K562 (cell line): ENCODE measurements around the gene GPR152. TPM values are rescaled to one million over a fixed set of nuclear protein-coding genes. Genes with fewer than 3 reads are reported as not detected.

Source experiments
- ATAC-seq: fragments of 200-7000 bp; cut with Tn5 transposase; 3 replicates; pipeline ENCODE4 v1.9.1; 2020; ENCODE audit warnings: moderate library complexity
- BruUV-seq: library from RNA; stranded (reverse); fragments of 400-500 nt; replicated peaks from 2 replicates; lab custom pipeline; 2021; lab: Mats Ljungman, UMichigan
- CTCF ChIA-PET: fragments of 300-600 bp; formaldehyde crosslinking; extraction: SDS; loops from one replicate; lab custom pipeline; 2021; ENCODE audit warnings: low intra/inter-chr PET ratio; lab: Yijun Ruan, JAX
- POLR2A ChIA-PET: fragments of 300-600, 350-650 bp; sonication (Branson Sonifier 250); formaldehyde crosslinking; extraction: SDS; loops from one replicate; lab custom pipeline; 2021; ENCODE audit warnings: antibody characterized with exemption, inconsistent platforms; lab: Yijun Ruan, JAX
- DNase-seq, 4 experiments: peaks; one replicate each; pipeline versions ENCODE4 v3.0.0 to v3.0.0-alpha.2; 2011 to 2018; ENCODE audit warnings: low spot score in 3 of 4, mixed read lengths in 3 of 4; ENCODE audit errors: extremely low read depth in 1 of 4
- FAIRE-seq: peaks from 2 replicates; lab custom pipeline; 2011; peaks lifted over from hg19 to GRCh38; lab: Jason Lieb, UNC
- H2AFZ ChIP-seq: 2 replicates; pipeline ENCODE4 v1.6.0; 2011; ENCODE audit warnings: low read depth, low read length, control low read depth, inconsistent platforms
- H3K27ac ChIP-seq: fragments of 200-600 bp; 3 replicates; pipeline ENCODE4 v1.8.0; 2011; ENCODE audit warnings: low read depth, mild to moderate bottlenecking, control low read depth, inconsistent platforms, low read length, moderate library complexity, mixed read lengths; ENCODE audit errors: extremely low read depth
- H3K27me3 ChIP-seq, 2 experiments: fragments of 300-600 bp in 1 of 2; 2 replicates in 1 of 2; 3 replicates in 1 of 2; pipeline versions ENCODE4 v1.6.0 to v1.8.0; 2011; ENCODE audit warnings: inconsistent platforms in 2 of 2, low read length in 2 of 2, mild to moderate bottlenecking in 1 of 2, mixed read lengths in 1 of 2, moderate library complexity in 1 of 2; ENCODE audit not compliant: control insufficient read depth in 2 of 2, insufficient read depth in 2 of 2
- H3K36me3 ChIP-seq: fragments of 300-600 bp; 3 replicates; pipeline ENCODE4 v1.8.0; 2011; ENCODE audit warnings: mild to moderate bottlenecking, low read length, inconsistent platforms; ENCODE audit not compliant: control insufficient read depth, insufficient read depth
- H3K4me1 ChIP-seq, 2 experiments: fragments of 200-600 bp in 1 of 2; replicated peaks in 1 of 2; 2 replicates in 1 of 2; 3 replicates in 1 of 2; pipeline versions ENCODE4 v1.5.1 to v1.8.0; 2011; ENCODE audit warnings: inconsistent platforms in 2 of 2, low read length in 2 of 2, mild to moderate bottlenecking in 1 of 2, mixed read lengths in 1 of 2, moderate library complexity in 1 of 2; ENCODE audit not compliant: control insufficient read depth in 2 of 2, insufficient read depth in 2 of 2
- H3K4me2 ChIP-seq: 2 replicates; pipeline ENCODE4 v1.6.1; 2011; ENCODE audit warnings: low read length, control low read depth, inconsistent platforms, mixed read lengths; ENCODE audit not compliant: insufficient read depth
- H3K4me3 ChIP-seq: fragments of 200-600 bp; sonication (generic), shearing (Covaris generic); 2 replicates; pipeline ENCODE4 v1.5.1; 2016; ENCODE audit warnings: control low read depth, inconsistent platforms
- H3K79me2 ChIP-seq: fragments of 200-600 bp; 3 replicates; pipeline ENCODE4 v1.8.0; 2011; ENCODE audit warnings: low read length, inconsistent platforms; ENCODE audit not compliant: control insufficient read depth, insufficient read depth
- H3K9ac ChIP-seq, 2 experiments: 2 replicates each; pipeline versions ENCODE4 v1.6.0 to v1.6.1; 2011; ENCODE audit warnings: low read depth in 2 of 2, low read length in 2 of 2, control low read depth in 1 of 2, inconsistent platforms in 1 of 2, mild to moderate bottlenecking in 1 of 2, mixed read lengths in 1 of 2; ENCODE audit not compliant: insufficient read depth in 1 of 2
- H3K9me1 ChIP-seq: one replicate; pipeline ENCODE4 v1.6.0; 2011; ENCODE audit warnings: inconsistent platforms, mild to moderate bottlenecking, low read length, moderate library complexity; ENCODE audit not compliant: control insufficient read depth, insufficient read depth
- H3K9me3 ChIP-seq: replicated peaks from 2 replicates; pipeline ENCODE4 v1.5.1; 2011; ENCODE audit warnings: low read depth, low read length, inconsistent platforms; ENCODE audit not compliant: control insufficient read depth, insufficient read depth
- H4K20me1 ChIP-seq: replicated peaks from 2 replicates; pipeline ENCODE4 v1.6.1; 2011; ENCODE audit warnings: low read length, inconsistent platforms, mixed read lengths; ENCODE audit not compliant: control insufficient read depth, insufficient read depth
- POLR2G ChIP-seq: fragments of 200-400 bp; formaldehyde crosslinking; IDR thresholded peaks from 2 replicates; pipeline ENCODE4 v1.6.1; 2017; ENCODE audit warnings: low read depth, mild to moderate bottlenecking, antibody characterized with exemption, low read length, moderate library complexity
- TAF15 ChIP-seq: fragments of 200-400 bp; formaldehyde crosslinking; IDR thresholded peaks from 2 replicates; pipeline ENCODE4 v1.6.1; 2017; ENCODE audit warnings: mild to moderate bottlenecking, low read depth, low read length, moderate library complexity
- WGBS: fragments of 100-300 bp; shearing (Covaris generic); methylation state at CpG from one replicate; pipeline ENCODE4 v1.1.6; 2016; ENCODE audit warnings: low coverage, mixed read lengths; ENCODE audit not compliant: insufficient coverage; ENCODE audit errors: missing lambda C conversion rate; 5-methylcytosine and 5-hydroxymethylcytosine counted together
- in situ Hi-C: fragments of 300-500 bp; cut with MboI; formaldehyde crosslinking; loops from 4 replicates; pipeline ENCODE4 v1.15.0; 2018; ENCODE audit warnings: inconsistent platforms, mixed read lengths
- intact Hi-C: fragments of 100-400 bp; cut with micrococcal nuclease; formaldehyde crosslinking; loops from 2 replicates; pipeline ENCODE4 v1.14.2; 2022
- polyA plus RNA-seq, 8 experiments: library from polyadenylated mRNA; depleted of rRNA in 4 of 8; stranded (reverse) in 5 of 8; unstranded in 3 of 8; fragments of >200 nt; fragmentation: Nextera tagmentation in 2 of 8; fragmentation: Illumina TruSeq in 1 of 8; extraction: Ambion mirVana in 2 of 8; extraction: Trizol in 1 of 8; gene quantifications; 2 replicates each; pipeline versions ENCODE4 v1.2.1 to v1.2.3, GENCODE V29; 2011 to 2014; ENCODE audit warnings: inconsistent platforms in 1 of 8, missing spikeins in 1 of 8
- total RNA-seq, 7 experiments: library from RNA; depleted of rRNA in 6 of 7; stranded (reverse); fragments of >200 nt in 6 of 7; fragmentation: Illumina TruSeq in 2 of 7; extraction: Trizol in 2 of 7; gene quantifications; 2 replicates each; pipeline versions ENCODE4 v1.2.1 to v1.2.3, GENCODE V29; 2011 to 2021; ENCODE audit warnings: low replicate concordance in 1 of 7

The GPR152 gene
- total and polyA plus RNA-seq, 9 of the 15 experiments (the other 6 are each of a cell fraction or from before 2014, with no cell fraction given) = not detected

GRCh38 chr11:67432655-67433349 lies 19.7 kb downstream of the GPR152 start:
- H3K9ac ChIP-seq = peak overlapping the region in 1 of 2 experiments; percentile 54; a peak in 1 of 4 replicates
- no peaks in the 10 kb centered on the region for H4K20me1 ChIP-seq
- no peak overlapping the region for H3K4me2 ChIP-seq
- no peak overlapping the region for H2AFZ ChIP-seq
- H3K9me3 ChIP-seq = no peaks in the 10 kb centered on the region
- no peak overlapping the region for H3K27ac ChIP-seq
- BruUV-seq = no TSS peak
- ChIA-PET CTCF (no interaction called here), POLR2A (interaction anchor here (0.6 to 1.1 kb wide), 2 partner anchors 9 to 44 kb away, joined by 3 read pairs; no protein-coding TSS in a partner anchor)
- TF ChIP-seq POLR2G = peak; percentile 61; the same call in 1 of the 2 replicates
- no peak for TF ChIP-seq TAF15
- intact Hi-C loops (no loop called here), in situ Hi-C loops (no loop called here)
- FAIRE-seq = no peak
- ATAC-seq = no peak
- H3K27me3 ChIP-seq = no peaks in the 10 kb centered on the region
- DNase-seq = no peak
- peaks cover 6% of the 10 kb centered on the region for H3K9me1 ChIP-seq
- peaks cover 77% of the 10 kb centered on the region; the same call in 2 of the 3 replicates for H3K36me3 ChIP-seq
- peaks cover 23 to 69% of the 10 kb centered on the region in 2 experiments for H3K4me1 ChIP-seq
- peaks cover 25% of the 10 kb centered on the region for H3K79me2 ChIP-seq
- no peak overlapping the region for H3K4me3 ChIP-seq
- 96% methylated on average over 17 of the region's 22 CpGs for WGBS
